Esophagus squamous epithelium (tissue), 5 donors: Measurements from ENCODE around the gene TBC1D2. TPM values are rescaled to one million over a fixed set of nuclear protein-coding genes. Genes with fewer than 3 reads are reported as not detected.
"Not testable (repeated sequence)": the region's sequence is repeated elsewhere in the genome, so short reads cannot be mapped to it uniquely, and the experiment has no call there.

Source experiments
- DNase-seq: peaks from one replicate; lab custom pipeline; 2025; lab: John Stamatoyannopoulos, UW
- H3K27ac ChIP-seq, 4 donors: fragments of 200-600 bp; sonication (generic); one replicate each; pipeline ENCODE4 v1.5.1; 2016 to 2019; ENCODE audit warnings: mild to moderate bottlenecking in 1 of 4
- H3K27me3 ChIP-seq, 4 donors: fragments of 200-600 bp; sonication (generic); 1 replicate in 3 of 4; 2 replicates in 1 of 4; pipeline versions ENCODE4 v1.5.1 to v1.6.0; 2017 to 2021; ENCODE audit warnings: antibody characterized with exemption in 1 of 4
- H3K36me3 ChIP-seq, 3 donors: fragments of 200-600 bp; sonication (generic); one replicate each; pipeline ENCODE4 v1.5.1; 2016 to 2019
- H3K4me1 ChIP-seq, 3 donors: fragments of 200-600 bp; sonication (generic); one replicate each; pipeline ENCODE4 v1.5.1; 2017 to 2019
- H3K4me3 ChIP-seq, 4 donors: fragments of 200-600 bp; sonication (generic); 1 replicate in 3 of 4; 2 replicates in 1 of 4; pipeline ENCODE4 v1.5.1; 2016 to 2019; ENCODE audit warnings: mild to moderate bottlenecking in 2 of 4, moderate library complexity in 1 of 4
- H3K9me3 ChIP-seq, 3 donors: fragments of 200-600 bp; sonication (generic); one replicate each; pipeline ENCODE4 v1.5.1; 2016 to 2019
- POLR2A ChIP-seq, 4 donors: fragments of 450-650 bp; IDR thresholded peaks; one replicate each; pipeline ENCODE4 v1.6.1; 2017; ENCODE audit warnings: antibody characterized with exemption in 4 of 4, mild to moderate bottlenecking in 4 of 4, moderate library complexity in 3 of 4
- WGBS, 2 donors: methylation state at CpG; one replicate each; pipeline ENCODE4 v1.1.5; 2018; 5-methylcytosine and 5-hydroxymethylcytosine counted together
- intact Hi-C: fragments of 100-400 bp; cut with DNase I; formaldehyde crosslinking; loops from one replicate; pipeline ENCODE4 v1.15.0; 2022
- total RNA-seq, 4 donors: library from RNA; depleted of rRNA; stranded (reverse); fragments of >200 nt; gene quantifications; one replicate each; pipeline ENCODE4 v1.1.0, GENCODE V29; 2016
- TF ChIP-seq, protein P1 (sequence below), 6 experiments: fragments of 450-650 bp in 4 of 6; fragments of 200-600 bp in 2 of 6; sonication (generic) in 2 of 6; IDR thresholded peaks; one replicate each; pipeline ENCODE4 v1.5.1; 2016 to 2019; ENCODE audit warnings: antibody characterized with exemption in 6 of 6, mild to moderate bottlenecking in 4 of 6, moderate library complexity in 4 of 6
- donor health status: DM: yes; HTN: yes; CAD: no.

TBC1D2 gene
- total RNA-seq, 4 donors from 2014 or later = 39.3 to 52.9 (median 49.0) TPM

DNA sequence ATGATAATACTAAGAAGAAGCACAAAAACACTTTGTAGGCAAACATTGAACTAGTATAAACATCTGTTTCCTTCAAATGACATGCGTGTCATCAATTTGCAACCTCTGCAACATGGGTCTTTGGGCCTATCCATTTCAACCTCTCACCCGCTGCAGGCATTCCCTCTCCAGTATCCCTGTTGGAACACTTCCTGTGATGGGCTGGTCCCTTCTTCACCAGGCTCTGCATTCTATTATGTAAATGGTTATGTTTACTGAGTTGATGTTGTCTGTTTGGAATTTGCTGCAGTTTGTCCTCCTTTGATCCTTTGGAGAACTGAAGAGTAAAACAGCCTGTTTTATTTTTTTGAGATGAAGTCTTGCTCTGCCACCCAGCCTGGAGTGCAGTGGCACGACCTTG, 16.6 kb upstream of the TBC1D2 start:
- no peak overlapping the region for H3K27ac ChIP-seq
- no peaks in the 10 kb centered on the region for H3K36me3 ChIP-seq
- 88 to 91% methylated on average over 3 of the region's 3 CpGs for WGBS, 2 donors
- H3K4me1 ChIP-seq = no peaks in the 10 kb centered on the region
- H3K9me3 ChIP-seq = no peaks in the 10 kb centered on the region
- DNase-seq = no peak
- peaks cover 0 to 18% (median 0%) of the 10 kb centered on the region in 4 donors for H3K27me3 ChIP-seq
- no peak overlapping the region for H3K4me3 ChIP-seq
- intact Hi-C loops = loop anchor here (10.0 kb wide), 1 partner anchor 63 kb away; no protein-coding TSS in a partner anchor
- TF ChIP-seq, protein P1, sequence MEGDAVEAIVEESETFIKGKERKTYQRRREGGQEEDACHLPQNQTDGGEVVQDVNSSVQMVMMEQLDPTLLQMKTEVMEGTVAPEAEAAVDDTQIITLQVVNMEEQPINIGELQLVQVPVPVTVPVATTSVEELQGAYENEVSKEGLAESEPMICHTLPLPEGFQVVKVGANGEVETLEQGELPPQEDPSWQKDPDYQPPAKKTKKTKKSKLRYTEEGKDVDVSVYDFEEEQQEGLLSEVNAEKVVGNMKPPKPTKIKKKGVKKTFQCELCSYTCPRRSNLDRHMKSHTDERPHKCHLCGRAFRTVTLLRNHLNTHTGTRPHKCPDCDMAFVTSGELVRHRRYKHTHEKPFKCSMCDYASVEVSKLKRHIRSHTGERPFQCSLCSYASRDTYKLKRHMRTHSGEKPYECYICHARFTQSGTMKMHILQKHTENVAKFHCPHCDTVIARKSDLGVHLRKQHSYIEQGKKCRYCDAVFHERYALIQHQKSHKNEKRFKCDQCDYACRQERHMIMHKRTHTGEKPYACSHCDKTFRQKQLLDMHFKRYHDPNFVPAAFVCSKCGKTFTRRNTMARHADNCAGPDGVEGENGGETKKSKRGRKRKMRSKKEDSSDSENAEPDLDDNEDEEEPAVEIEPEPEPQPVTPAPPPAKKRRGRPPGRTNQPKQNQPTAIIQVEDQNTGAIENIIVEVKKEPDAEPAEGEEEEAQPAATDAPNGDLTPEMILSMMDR (IDR thresholded peaks at IDR 0.05) = no peak
- no peak for TF ChIP-seq POLR2A (IDR thresholded peaks at IDR 0.05)

DNA sequence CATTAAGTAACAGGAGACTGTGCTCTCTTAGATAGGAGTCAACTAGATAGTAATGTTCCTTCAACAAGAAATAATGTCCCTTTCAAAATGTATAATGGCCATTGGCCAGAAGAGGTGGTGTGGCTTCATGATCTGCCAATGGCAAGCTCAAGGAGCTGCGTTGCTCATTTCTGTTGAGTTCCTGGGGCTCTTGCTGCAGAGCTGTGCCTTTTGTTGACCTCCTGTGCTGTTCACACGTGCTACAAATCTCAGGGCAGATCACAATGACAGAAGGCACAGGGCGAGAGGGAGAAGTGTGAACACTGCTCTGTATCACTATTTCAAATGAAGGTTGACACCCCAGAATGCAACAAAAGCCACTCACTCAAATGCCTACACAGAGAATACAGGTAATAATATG, 16.0 kb upstream of the TBC1D2 start:
- 45 to 62% methylated on average over 2 of the region's 3 CpGs for WGBS, 2 donors

DNA sequence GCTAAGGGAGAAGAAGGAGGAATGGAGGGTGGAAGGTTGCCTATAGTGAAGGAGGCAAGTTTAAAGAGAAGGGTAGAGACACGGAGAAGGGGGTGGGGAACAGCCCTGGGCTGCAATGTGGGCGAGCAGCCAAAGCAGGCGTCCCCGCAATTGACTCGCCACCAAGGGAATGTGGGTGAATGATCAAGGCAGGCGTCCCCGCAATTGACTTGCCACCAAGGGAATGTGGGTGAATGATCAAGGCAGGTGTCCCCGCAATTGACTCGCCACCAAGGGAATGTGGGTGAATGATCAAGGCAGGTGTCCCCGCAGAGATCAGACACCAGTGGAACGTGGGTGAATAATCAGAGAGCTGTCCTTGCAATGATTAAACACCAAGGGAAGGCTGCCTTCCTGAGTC, 14.8 kb upstream of the TBC1D2 start:
- intact Hi-C loops = loop anchor here (10.0 kb wide), 1 partner anchor 65 kb away; no protein-coding TSS in a partner anchor
- H3K4me3 ChIP-seq = not testable (repeated sequence)
- WGBS, 2 donors = 55 to 62% methylated on average over 3 to 8 of the region's 11 CpGs

More for the DNA sequence above, 16.0 kb upstream of the TBC1D2 start:
- Histone ChIP-seq H3K36me3 (no peaks in the 10 kb centered on the region), H3K4me3 (no peak overlapping the region), H3K27ac (no peak overlapping the region), H3K9me3 (no peaks in the 10 kb centered on the region), H3K27me3 (peaks cover 0 to 12% (median 0%) of the 10 kb centered on the region in 4 donors), H3K4me1 (no peaks in the 10 kb centered on the region)
- intact Hi-C loops = loop anchor here (10.0 kb wide), 1 partner anchor 63 kb away; no protein-coding TSS in a partner anchor
- TF ChIP-seq, protein P1 (IDR thresholded peaks at IDR 0.05) = no peak
- TF ChIP-seq POLR2A (IDR thresholded peaks at IDR 0.05) = no peak
- DNase-seq = no peak

DNA sequence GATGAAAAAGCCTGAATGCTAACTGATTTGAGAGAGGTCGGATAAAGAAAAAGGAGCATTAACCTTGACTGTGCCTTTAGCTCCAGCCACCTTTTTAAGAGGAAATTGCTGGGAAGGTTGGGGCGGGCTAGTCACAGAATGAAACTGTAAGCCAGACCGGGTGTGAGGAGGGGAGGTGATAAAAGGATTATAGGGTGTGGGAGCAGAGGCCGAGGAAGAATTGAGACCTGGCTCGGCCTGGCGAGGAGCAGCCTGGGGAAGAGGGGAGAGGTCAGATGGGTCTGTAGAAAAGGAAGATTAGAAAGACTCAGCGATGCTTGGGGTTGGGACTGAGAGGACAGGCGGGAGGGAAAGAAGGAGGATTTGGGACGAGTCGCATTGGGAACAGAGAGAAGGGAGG, 14.2 kb upstream of the TBC1D2 start:
- H3K4me1 ChIP-seq, H3K27ac ChIP-seq, DNase-seq, H3K4me3 ChIP-seq, H3K36me3 ChIP-seq, H3K9me3 ChIP-seq, H3K27me3 ChIP-seq: not testable (repeated sequence)
- intact Hi-C loops = loop anchor here (10.0 kb wide), 1 partner anchor 65 kb away; no protein-coding TSS in a partner anchor
- 55 to 71% methylated on average over 10 of the region's 10 CpGs for WGBS, 2 donors

More for the DNA sequence above, 14.8 kb upstream of the TBC1D2 start:
- H3K27ac ChIP-seq, H3K9me3 ChIP-seq, H3K27me3 ChIP-seq, H3K4me1 ChIP-seq, DNase-seq, H3K36me3 ChIP-seq: not testable (repeated sequence)

DNA sequence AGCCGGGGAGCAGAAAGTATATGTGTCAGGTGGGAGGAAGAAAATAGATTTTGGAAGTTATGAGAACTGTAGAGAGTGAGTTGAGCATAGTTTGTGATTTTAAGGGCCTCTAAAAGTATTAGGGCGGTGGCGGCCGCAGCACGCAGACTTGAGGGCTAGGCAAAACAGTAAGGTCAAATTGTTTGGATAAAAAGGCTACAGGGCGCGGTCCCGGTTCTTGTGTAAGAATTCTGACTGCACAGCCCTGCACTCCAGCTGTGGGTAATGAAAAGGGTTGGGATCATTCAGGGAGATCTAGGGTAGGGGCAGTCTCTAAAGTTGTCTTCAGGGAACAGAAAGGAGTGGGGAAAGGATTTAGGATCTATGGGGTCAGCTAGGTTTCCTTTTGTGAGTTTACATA, 12.1 kb upstream of the TBC1D2 start:
- H3K4me1 ChIP-seq, H3K36me3 ChIP-seq, H3K9me3 ChIP-seq, intact Hi-C loops, H3K27ac ChIP-seq, DNase-seq, H3K27me3 ChIP-seq, H3K4me3 ChIP-seq: not testable (repeated sequence)
- 85 to 87% methylated on average over 8 of the region's 8 CpGs for WGBS, 2 donors

DNA sequence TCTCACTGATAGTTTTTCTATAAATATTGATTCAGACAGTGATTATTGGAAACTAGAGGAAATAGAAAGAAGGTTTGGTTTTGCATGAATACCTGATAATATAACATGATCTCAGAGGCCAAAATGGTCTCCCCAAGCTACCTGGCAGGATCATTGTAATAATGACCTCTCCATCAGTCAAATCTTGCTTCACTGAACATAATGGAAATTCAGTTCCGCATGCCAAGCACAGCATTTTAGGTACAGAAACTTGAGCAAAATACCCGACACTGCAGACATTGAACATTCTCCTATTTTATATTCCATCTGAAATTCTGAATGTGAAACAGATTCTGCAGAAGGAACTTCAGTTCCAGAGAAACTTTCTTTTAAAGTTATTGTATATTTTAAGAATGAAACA, 9.1 kb upstream of the TBC1D2 start:
- Histone ChIP-seq H3K9me3 (no peaks in the 10 kb centered on the region), H3K36me3 (no peaks in the 10 kb centered on the region), H3K27ac (no peak overlapping the region), H3K4me3 (no peak overlapping the region), H3K4me1 (no peaks in the 10 kb centered on the region), H3K27me3 (no peaks in the 10 kb centered on the region)
- TF ChIP-seq POLR2A (IDR thresholded peaks at IDR 0.05) = no peak
- TF ChIP-seq, protein P1 (IDR thresholded peaks at IDR 0.05) = no peak
- DNase-seq = no peak
- intact Hi-C loops = loop anchor here (5.0 kb wide), 1 partner anchor 57 kb away; no protein-coding TSS in a partner anchor
- 60 to 82% methylated on average over 2 of the region's 2 CpGs for WGBS, 2 donors
